Measurements from ENCODE around the gene DTNBP1. TPM values are rescaled to one million over a fixed set of nuclear protein-coding genes. Genes with fewer than 3 reads are reported as not detected.

DTNBP1 gene
- total RNA-seq, 2 donors from 2014 or later, result 15.8 to 22.3 TPM

GRCh38 chr6:15575357-15576033, 87.3 kb downstream of the DTNBP1 start:
- DNase-seq (ENCODE audit: low spot score), result no peak
- intact Hi-C loops (cut with DNase I), result no loop called here

GRCh38 chr6:15574486-15574885, 88.3 kb downstream of the DTNBP1 start:
- intact Hi-C loops (cut with DNase I), result no loop called here
- no peak for DNase-seq (ENCODE audit: low spot score)

GRCh38 chr6:15574023-15574422, 88.8 kb downstream of the DTNBP1 start:
- no peak for DNase-seq (ENCODE audit: low spot score)
- intact Hi-C loops (cut with DNase I), result no loop called here

- intact Hi-C loops (cut with DNase I), result no loop called here
- DNase-seq (ENCODE audit: low spot score), result no peak
Measured at GRCh38 chr6:15573384-15573783, 89.4 kb downstream of the DTNBP1 start.

GRCh38 chr6:15572296-15573016, 90.4 kb downstream of the DTNBP1 start:
- intact Hi-C loops (cut with DNase I), result loop anchor here in 1 of 2 donors (1.0 kb wide), 1 partner anchor 31 kb away; no protein-coding TSS in a partner anchor
- DNase-seq (ENCODE audit: low spot score), result no peak

GRCh38 chr6:15570171-15570570, 92.7 kb downstream of the DTNBP1 start:
- no peak for DNase-seq (ENCODE audit: low spot score)
- intact Hi-C loops (cut with DNase I), result no loop called here

- no peak for DNase-seq (ENCODE audit: low spot score)
- intact Hi-C loops (cut with DNase I), result no loop called here
Measured at GRCh38 chr6:15569035-15569995, 93.5 kb downstream of the DTNBP1 start.

GRCh38 chr6:15562977-15563376, 99.9 kb downstream of the DTNBP1 start:
- intact Hi-C loops (cut with DNase I), result no loop called here
- no peak for DNase-seq (ENCODE audit: low spot score)

GRCh38 chr6:15561447-15562199, 101.2 kb downstream of the DTNBP1 start:
- DNase-seq (ENCODE audit: low spot score), result no peak
- intact Hi-C loops (cut with DNase I), result no loop called here

GRCh38 chr6:15560713-15561112, 102.1 kb downstream of the DTNBP1 start:
- intact Hi-C loops (cut with DNase I), result no loop called here

GRCh38 chr6:15557174-15557573, 105.7 kb downstream of the DTNBP1 start:
- intact Hi-C loops (cut with DNase I), result no loop called here
- DNase-seq (ENCODE audit: low spot score), result no peak

More at GRCh38 chr6:15560713-15561112, 102.1 kb downstream of the DTNBP1 start:
- no peak for DNase-seq (ENCODE audit: low spot score)

GRCh38 chr6:15556711-15557110, 106.1 kb downstream of the DTNBP1 start:
- intact Hi-C loops (cut with DNase I), result no loop called here
- DNase-seq (ENCODE audit: low spot score), result no peak

GRCh38 chr6:15555101-15556038, 107.5 kb downstream of the DTNBP1 start:
- intact Hi-C loops (cut with DNase I), result no loop called here
- no peak for DNase-seq (ENCODE audit: low spot score)

- no peak for DNase-seq (ENCODE audit: low spot score)
- intact Hi-C loops (cut with DNase I), result no loop called here
Measured at GRCh38 chr6:15554728-15555100, 108.1 kb downstream of the DTNBP1 start.

- DNase-seq (ENCODE audit: low spot score), result no peak
- intact Hi-C loops (cut with DNase I), result no loop called here
Measured at GRCh38 chr6:15553736-15554294, 109.0 kb downstream of the DTNBP1 start.

GRCh38 chr6:15553031-15553430, 109.8 kb downstream of the DTNBP1 start:
- intact Hi-C loops (cut with DNase I), result no loop called here
- no peak for DNase-seq (ENCODE audit: low spot score)

- DNase-seq (ENCODE audit: low spot score), result no peak
- intact Hi-C loops (cut with DNase I), result no loop called here
Measured at GRCh38 chr6:15551798-15552197, 111.0 kb downstream of the DTNBP1 start.

- intact Hi-C loops (cut with DNase I), result no loop called here
- no peak for DNase-seq (ENCODE audit: low spot score)
Measured at GRCh38 chr6:15551262-15551661, 111.6 kb downstream of the DTNBP1 start.

All from posterior vena cava (tissue), 2 donors.